Gastrocnemius medialis (tissue), 4 donors: ENCODE results near the gene CFHR2. TPM values are rescaled to one million over a fixed set of nuclear protein-coding genes. Genes with fewer than 3 reads are reported as not detected.
"Not testable (repeated sequence)": the region's sequence is repeated elsewhere in the genome, so short reads cannot be mapped to it uniquely, and the experiment has no call there.

ENCODE experiments used
- ATAC-seq, 2 donors: fragments of 150-250 bp; one replicate each; pipeline ENCODE4 v1.9.1; 2016
- DNase-seq, 2 donors: peaks; one replicate each; pipeline ENCODE4 v3.0.0-alpha.2; 2019
- H3K27ac ChIP-seq, 4 donors: fragments of 200-600 bp; sonication (generic); 1 replicate in 1 of 4; 2 replicates in 3 of 4; pipeline ENCODE4 v1.5.1; 2016 to 2018; ENCODE audit warnings: mild to moderate bottlenecking in 2 of 4, moderate library complexity in 1 of 4
- H3K27me3 ChIP-seq, 3 donors: fragments of 200-600 bp; sonication (generic) in 2 of 3; 1 replicate in 1 of 3; 2 replicates in 2 of 3; pipeline versions ENCODE4 v1.5.1 to v1.6.0; 2016 to 2019; ENCODE audit warnings: mild to moderate bottlenecking in 1 of 3, moderate library complexity in 1 of 3
- H3K36me3 ChIP-seq, 2 donors: fragments of 200-600 bp; sonication (generic) in 1 of 2; one replicate each; pipeline ENCODE4 v1.5.1; 2017 to 2018
- H3K4me1 ChIP-seq, 2 donors: fragments of 200-600 bp; sonication (generic) in 1 of 2; one replicate each; pipeline ENCODE4 v1.5.1; 2016 to 2017; ENCODE audit warnings: mild to moderate bottlenecking in 2 of 2
- H3K4me3 ChIP-seq, 4 donors: fragments of 200-600 bp; sonication (generic) in 3 of 4; 1 replicate in 1 of 4; 2 replicates in 3 of 4; pipeline ENCODE4 v1.5.1; 2016 to 2019; ENCODE audit warnings: mild to moderate bottlenecking in 2 of 4
- H3K9me3 ChIP-seq, 3 donors: fragments of 200-600 bp; sonication (generic) in 2 of 3; 1 replicate in 1 of 3; 2 replicates in 2 of 3; pipeline ENCODE4 v1.5.1; 2016 to 2019
- POLR2A ChIP-seq, 2 donors: fragments of 450-650 bp; IDR thresholded peaks; one replicate each; pipeline ENCODE4 v1.6.1; 2017; ENCODE audit warnings: antibody characterized with exemption in 2 of 2, mild to moderate bottlenecking in 2 of 2, moderate library complexity in 2 of 2
- in situ Hi-C, 4 donors: fragments of 200-750 bp; cut with MboI; loops; one replicate each; pipeline versions ENCODE4 v1.15.0 to v1.8.0; 2017; ENCODE audit warnings: low sequenced_read_pairs in 4 of 4
- intact Hi-C: fragments of 100-400 bp; cut with DNase I; formaldehyde crosslinking; loops from one replicate; pipeline ENCODE4 v1.15.1; 2023; ENCODE audit warnings: low total_unique reads
- total RNA-seq, 4 donors: library from RNA; depleted of rRNA; stranded (reverse); fragments of >200 nt; gene quantifications; one replicate each; pipeline versions ENCODE4 v1.1.0 to v1.2.3, GENCODE V29; 2016
- TF ChIP-seq, protein P1 (sequence below), 5 experiments: fragments of 450-650 bp in 3 of 5; fragments of 200-600 bp in 2 of 5; sonication (generic) in 2 of 5; IDR thresholded peaks in 4 of 5; conservative IDR thresholded peaks in 1 of 5; 1 replicate in 4 of 5; 2 replicates in 1 of 5; pipeline ENCODE4 v1.5.1; 2016 to 2019; ENCODE audit warnings: antibody characterized with exemption in 5 of 5, mild to moderate bottlenecking in 3 of 5, moderate library complexity in 3 of 5

The CFHR2 gene
- total RNA-seq, 4 donors from 2014 or later = 0.59 to 0.69 TPM; not detected in 2

DNA sequence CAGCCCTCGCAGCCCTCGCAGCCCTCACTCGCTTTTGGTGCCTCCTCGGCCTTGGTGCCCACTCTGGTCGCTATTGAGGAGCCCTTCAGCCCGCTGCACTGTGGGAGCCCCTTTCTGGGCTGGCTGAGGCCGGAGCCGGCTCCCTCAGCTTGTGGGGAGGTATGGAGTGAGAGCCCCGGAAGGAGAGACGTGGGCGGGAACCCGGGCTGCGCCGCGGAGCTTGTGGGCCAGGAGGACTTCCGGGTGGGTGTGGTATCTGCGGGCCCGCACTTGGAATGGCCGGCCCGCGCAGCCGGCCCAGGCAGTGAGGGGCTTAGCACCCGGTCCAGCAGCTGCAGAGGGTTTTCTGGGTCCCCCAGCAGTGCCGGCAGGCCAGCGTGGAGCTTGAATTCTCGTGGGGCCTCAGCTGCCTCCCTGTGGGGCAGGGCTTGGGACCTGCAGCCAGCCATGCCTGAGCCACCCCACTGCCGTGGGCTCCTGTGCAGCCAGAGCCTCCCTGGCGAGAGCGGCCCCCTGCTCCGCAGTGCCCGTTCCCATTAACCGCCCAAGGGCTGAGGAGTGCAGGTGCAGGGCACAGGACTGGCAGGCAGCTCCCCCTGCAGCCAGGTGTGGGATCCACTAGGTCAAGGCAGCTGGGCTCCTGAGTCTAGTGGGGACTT lies 9.9 kb upstream of the CFHR2 start:
- no peaks in the 10 kb centered on the region for H3K36me3 ChIP-seq
- H3K4me3 ChIP-seq = no peak overlapping the region
- no peaks in the 10 kb centered on the region for H3K27me3 ChIP-seq
- in situ Hi-C loops = no loop called here
- no peaks in the 10 kb centered on the region for H3K4me1 ChIP-seq
- DNase-seq = no peak
- no peaks in the 10 kb centered on the region for H3K9me3 ChIP-seq
- H3K27ac ChIP-seq = no peak overlapping the region
- TF ChIP-seq POLR2A (IDR thresholded peaks at IDR 0.05) = no peak
- TF ChIP-seq, protein P1, sequence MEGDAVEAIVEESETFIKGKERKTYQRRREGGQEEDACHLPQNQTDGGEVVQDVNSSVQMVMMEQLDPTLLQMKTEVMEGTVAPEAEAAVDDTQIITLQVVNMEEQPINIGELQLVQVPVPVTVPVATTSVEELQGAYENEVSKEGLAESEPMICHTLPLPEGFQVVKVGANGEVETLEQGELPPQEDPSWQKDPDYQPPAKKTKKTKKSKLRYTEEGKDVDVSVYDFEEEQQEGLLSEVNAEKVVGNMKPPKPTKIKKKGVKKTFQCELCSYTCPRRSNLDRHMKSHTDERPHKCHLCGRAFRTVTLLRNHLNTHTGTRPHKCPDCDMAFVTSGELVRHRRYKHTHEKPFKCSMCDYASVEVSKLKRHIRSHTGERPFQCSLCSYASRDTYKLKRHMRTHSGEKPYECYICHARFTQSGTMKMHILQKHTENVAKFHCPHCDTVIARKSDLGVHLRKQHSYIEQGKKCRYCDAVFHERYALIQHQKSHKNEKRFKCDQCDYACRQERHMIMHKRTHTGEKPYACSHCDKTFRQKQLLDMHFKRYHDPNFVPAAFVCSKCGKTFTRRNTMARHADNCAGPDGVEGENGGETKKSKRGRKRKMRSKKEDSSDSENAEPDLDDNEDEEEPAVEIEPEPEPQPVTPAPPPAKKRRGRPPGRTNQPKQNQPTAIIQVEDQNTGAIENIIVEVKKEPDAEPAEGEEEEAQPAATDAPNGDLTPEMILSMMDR (IDR thresholded peaks at IDR 0.05 in 4 of 5, conservative IDR thresholded peaks at IDR 0.05 in 1 of 5) = no peak
- intact Hi-C loops = no loop called here
- no peak for ATAC-seq

DNA sequence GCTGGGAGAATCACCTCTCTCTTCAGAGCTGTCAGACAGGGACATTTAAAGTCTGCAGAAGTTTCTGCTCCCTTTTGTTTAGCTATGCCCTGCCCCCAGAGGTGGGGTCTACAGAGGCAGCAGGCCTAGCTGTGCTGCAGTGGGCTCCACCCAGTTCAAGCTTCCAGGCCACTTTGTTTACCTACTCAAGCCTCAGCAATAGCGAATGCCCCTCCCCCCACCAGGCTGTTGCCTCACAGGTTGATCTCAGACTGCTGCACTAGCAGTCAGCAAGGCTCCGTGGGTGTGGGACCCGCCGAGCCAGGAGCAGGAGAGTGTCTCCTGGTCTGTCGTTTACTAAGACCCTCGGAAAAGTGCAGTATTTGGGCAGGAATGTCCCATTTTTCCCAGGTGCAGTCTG lies 2.1 kb upstream of the CFHR2 start:
- H3K27ac ChIP-seq, H3K4me1 ChIP-seq, in situ Hi-C loops, intact Hi-C loops, H3K36me3 ChIP-seq, H3K27me3 ChIP-seq, DNase-seq, H3K9me3 ChIP-seq, H3K4me3 ChIP-seq, ATAC-seq: not testable (repeated sequence)

DNA sequence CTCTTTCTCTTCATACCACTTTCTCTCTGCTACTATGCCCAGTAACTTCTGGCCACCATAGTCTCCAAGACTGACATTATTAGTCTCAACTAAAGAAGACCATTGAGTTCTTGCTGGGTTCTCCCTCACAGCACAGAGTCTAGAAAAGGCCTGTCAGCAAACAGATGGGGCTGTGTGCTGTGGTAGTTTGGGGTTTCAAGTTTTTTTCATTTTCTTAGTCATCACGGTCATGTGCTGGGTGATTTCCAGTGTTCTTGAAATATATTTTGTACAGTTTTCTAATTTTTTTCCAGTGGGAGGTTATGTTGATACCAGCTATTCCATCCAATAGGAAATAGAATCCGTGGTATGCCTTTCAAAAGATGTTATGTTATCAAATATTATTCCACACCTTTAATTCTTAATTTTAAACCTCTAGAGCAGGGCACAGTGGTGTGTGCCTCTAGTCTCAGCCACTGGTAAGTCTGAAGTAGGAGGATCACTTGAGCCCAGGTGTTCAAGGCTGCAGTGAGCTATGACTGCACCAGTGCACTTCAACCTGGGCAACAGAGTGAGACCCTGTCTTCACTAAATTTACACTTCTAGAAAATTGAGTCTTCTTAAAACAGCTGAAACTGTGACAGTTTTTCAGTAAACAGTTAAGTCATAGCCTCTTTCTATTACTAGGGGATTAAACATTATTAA lies 8.3 kb downstream of the CFHR2 start:
- ATAC-seq = no peak
- H3K9me3 ChIP-seq = no peaks in the 10 kb centered on the region
- DNase-seq = no peak
- in situ Hi-C loops = no loop called here
- no peak for TF ChIP-seq POLR2A (IDR thresholded peaks at IDR 0.05)
- TF ChIP-seq, protein P1 (IDR thresholded peaks at IDR 0.05 in 4 of 5, conservative IDR thresholded peaks at IDR 0.05 in 1 of 5) = no peak
- no peaks in the 10 kb centered on the region for H3K4me1 ChIP-seq
- no peak overlapping the region for H3K4me3 ChIP-seq
- intact Hi-C loops = no loop called here
- H3K36me3 ChIP-seq = no peaks in the 10 kb centered on the region
- no peaks in the 10 kb centered on the region for H3K27me3 ChIP-seq
- no peak overlapping the region for H3K27ac ChIP-seq

DNA sequence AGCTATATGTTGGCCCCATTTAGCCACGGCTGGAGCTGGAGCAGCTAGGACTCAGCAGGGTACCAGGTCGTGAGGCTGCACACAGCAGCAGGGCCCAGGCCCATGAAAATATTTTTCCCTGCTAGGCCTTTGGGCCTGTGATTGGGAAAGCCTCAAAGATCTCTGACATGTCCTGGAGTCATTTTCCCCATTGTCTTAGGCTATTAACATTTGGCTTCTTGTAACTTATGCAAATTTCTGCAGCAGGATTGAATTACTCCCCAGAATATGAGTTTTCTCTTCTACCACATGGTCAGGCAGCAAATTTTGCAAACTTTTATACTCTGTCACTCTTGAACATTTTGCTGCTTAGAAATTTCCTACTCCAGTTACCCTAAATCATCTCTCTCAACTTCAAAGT lies 11.2 kb downstream of the CFHR2 start:
- H3K4me3 ChIP-seq = no peak overlapping the region
- no peak overlapping the region for H3K27ac ChIP-seq
- ATAC-seq = no peak
- in situ Hi-C loops = no loop called here
- DNase-seq = no peak
- no peaks in the 10 kb centered on the region for H3K27me3 ChIP-seq
- no peaks in the 10 kb centered on the region for H3K4me1 ChIP-seq
- no peak for TF ChIP-seq POLR2A (IDR thresholded peaks at IDR 0.05)
- TF ChIP-seq, protein P1 (IDR thresholded peaks at IDR 0.05 in 4 of 5, conservative IDR thresholded peaks at IDR 0.05 in 1 of 5) = no peak
- intact Hi-C loops = no loop called here
- H3K9me3 ChIP-seq = no peaks in the 10 kb centered on the region
- H3K36me3 ChIP-seq = no peaks in the 10 kb centered on the region

DNA sequence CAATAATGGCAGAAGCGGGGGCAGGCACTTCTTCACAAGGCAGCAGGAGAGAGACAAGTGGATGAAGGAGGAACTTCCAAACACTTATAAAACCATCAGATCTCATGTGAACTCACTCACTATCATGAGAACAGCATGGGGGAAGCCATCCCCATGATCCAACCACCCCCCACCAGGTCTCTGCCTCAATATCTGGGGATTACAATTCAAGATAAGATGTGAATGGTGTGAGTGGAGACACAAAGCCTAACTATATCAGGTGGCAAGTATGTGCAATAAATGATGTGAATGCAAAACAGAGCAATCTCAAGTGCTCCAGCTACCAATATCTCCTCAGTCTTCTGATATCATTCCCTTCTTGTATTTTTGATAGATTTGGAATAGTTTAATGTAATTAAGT lies 12.4 kb downstream of the CFHR2 start:
- H3K27me3 ChIP-seq = no peaks in the 10 kb centered on the region
- TF ChIP-seq, protein P1 (IDR thresholded peaks at IDR 0.05 in 4 of 5, conservative IDR thresholded peaks at IDR 0.05 in 1 of 5) = no peak
- no peak for TF ChIP-seq POLR2A (IDR thresholded peaks at IDR 0.05)
- H3K4me3 ChIP-seq = no peak overlapping the region
- H3K36me3 ChIP-seq = no peaks in the 10 kb centered on the region
- no peak for ATAC-seq
- intact Hi-C loops = no loop called here
- in situ Hi-C loops = no loop called here
- H3K4me1 ChIP-seq = no peaks in the 10 kb centered on the region
- no peak for DNase-seq
- H3K9me3 ChIP-seq = no peaks in the 10 kb centered on the region
- H3K27ac ChIP-seq = no peak overlapping the region
